ENCODE results near the gene TMEM167A.

TMEM167A gene

DNA sequence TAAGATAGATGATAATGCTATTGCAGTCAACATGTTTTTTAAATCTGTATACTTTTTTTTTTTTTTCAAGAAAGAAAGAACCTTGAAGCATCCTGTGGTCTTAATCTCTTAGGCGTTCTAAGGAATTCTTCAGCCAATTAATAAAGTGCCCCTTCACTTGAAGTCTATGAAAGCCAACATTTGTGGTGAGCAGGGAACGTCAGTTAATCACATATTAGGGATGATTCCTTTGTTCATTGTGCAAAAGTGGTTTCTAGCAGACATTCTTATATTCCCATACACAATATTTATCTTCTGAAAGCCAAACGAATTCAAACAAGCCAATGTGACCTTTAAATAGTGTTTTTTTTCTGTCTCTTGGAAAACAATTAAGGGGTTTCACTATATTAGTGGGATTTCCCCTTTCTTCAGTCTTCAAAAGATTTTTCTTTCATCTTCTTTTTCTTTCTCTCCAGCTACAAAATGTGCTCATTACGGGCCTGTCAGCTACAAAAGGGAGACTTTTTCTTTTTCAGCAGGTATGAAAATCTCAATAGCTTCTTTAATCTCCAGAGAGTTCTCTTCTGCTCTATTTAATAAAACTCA, 40.1 kb downstream of the TMEM167A start:
- no peak overlapping the region for H2BK5ac ChIP-seq (ENCODE audit: low read depth, low read length, poor library complexity, severe bottlenecking)
- H2BK15ac ChIP-seq (ENCODE audit: low read depth, poor library complexity, severe bottlenecking): no peak overlapping the region
- H3K79me1 ChIP-seq (replicated peaks; ENCODE audit: low read length, poor library complexity, severe bottlenecking): peaks cover 1% of the 10 kb centered on the region
- no peak overlapping the region for H3K23ac ChIP-seq (ENCODE audit: low read length in 2 of 2)
- no peak for DNase-seq
- H2BK120ac ChIP-seq (ENCODE audit: low read depth, low read length): no peak overlapping the region
- no peak overlapping the region for H3K4me2 ChIP-seq (ENCODE audit: low read length, poor library complexity, severe bottlenecking)
- no peak overlapping the region for H4K91ac ChIP-seq (ENCODE audit: low read length)
- no peak overlapping the region for H4K8ac ChIP-seq (ENCODE audit: low read length)
- no peak overlapping the region for H3K4ac ChIP-seq (ENCODE audit: low read depth in 1 of 2, low read length in 2 of 2)
- 91% methylated on average over 1 of the region's 4 CpGs for WGBS
- H2AK5ac ChIP-seq (ENCODE audit: low read length, severe bottlenecking): no peak overlapping the region
- no peak overlapping the region for H3K4me3 ChIP-seq (ENCODE audit: insufficient read depth in 1 of 2, low read depth in 1 of 2, low read length in 2 of 2)
- H3K9ac ChIP-seq (ENCODE audit: low read length): no peak overlapping the region
- H2BK12ac ChIP-seq (ENCODE audit: low read length in 2 of 2): no peak overlapping the region
- H3K27ac ChIP-seq (ENCODE audit: low read length, poor library complexity, severe bottlenecking): no peak overlapping the region
- H3K9me3 ChIP-seq (ENCODE audit: control insufficient read depth, low read length): no peaks in the 10 kb centered on the region
- H3K36me3 ChIP-seq (ENCODE audit: control insufficient read depth in 1 of 2, insufficient read depth in 2 of 2, low read depth in 1 of 2, low read length in 2 of 2): no peaks in the 10 kb centered on the region
- H3K27me3 ChIP-seq (ENCODE audit: control insufficient read depth in 1 of 2, insufficient read depth in 1 of 2, low read length in 2 of 2): no peaks in the 10 kb centered on the region
- no peak overlapping the region for H2AFZ ChIP-seq (ENCODE audit: low read depth, low read length)
- H3K18ac ChIP-seq (ENCODE audit: low read depth in 1 of 2, low read length in 2 of 2): no peak overlapping the region
- H3K4me1 ChIP-seq (ENCODE audit: control insufficient read depth, insufficient read depth, low read depth, low read length): no peaks in the 10 kb centered on the region
- no peak overlapping the region for H3K14ac ChIP-seq (ENCODE audit: low read length in 2 of 2)

DNA sequence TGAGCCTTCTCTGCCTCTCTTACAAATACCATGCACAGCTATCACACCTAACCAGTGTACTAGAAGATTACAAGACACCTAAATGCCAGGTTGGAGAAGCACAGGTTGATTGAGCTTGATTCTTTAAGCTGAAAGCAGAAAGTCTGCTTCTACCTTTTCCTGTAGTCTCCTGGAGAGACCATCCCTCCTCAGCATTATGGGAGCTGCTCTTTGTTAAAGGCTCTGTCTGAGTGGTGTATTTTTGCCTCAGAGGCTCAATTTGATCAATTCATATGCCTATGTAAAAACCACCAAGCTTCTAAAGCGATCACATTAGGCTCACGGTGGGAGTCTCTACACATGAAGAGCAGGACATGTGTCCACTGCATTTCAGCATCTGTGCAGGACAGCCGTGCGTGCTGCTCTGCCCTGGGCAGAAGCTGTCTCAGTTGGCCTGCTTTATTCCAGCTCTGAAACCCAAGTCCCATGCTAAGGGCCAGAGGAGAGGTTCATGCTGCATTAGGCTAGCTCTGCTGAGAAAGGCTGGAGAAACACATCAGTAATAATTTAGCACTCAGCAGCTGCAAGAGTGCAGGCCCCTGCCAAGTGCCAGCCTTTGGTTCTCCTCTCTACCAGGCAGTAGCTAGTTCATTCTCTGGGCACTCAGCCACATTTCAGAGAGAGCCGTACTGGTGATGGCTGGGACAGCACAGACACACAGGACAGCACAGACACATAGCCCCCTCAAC, 41.7 kb downstream of the TMEM167A start:
- H2BK5ac ChIP-seq (ENCODE audit: low read depth, low read length, poor library complexity, severe bottlenecking): no peak overlapping the region
- no peaks in the 10 kb centered on the region for H3K9me3 ChIP-seq (ENCODE audit: control insufficient read depth, low read length)
- no peak overlapping the region for H4K91ac ChIP-seq (ENCODE audit: low read length)
- H3K23ac ChIP-seq (ENCODE audit: low read length in 2 of 2): no peak overlapping the region
- no peak overlapping the region for H2AFZ ChIP-seq (ENCODE audit: low read depth, low read length)
- no peaks in the 10 kb centered on the region for H3K36me3 ChIP-seq (ENCODE audit: control insufficient read depth in 1 of 2, insufficient read depth in 2 of 2, low read depth in 1 of 2, low read length in 2 of 2)
- no peak overlapping the region for H2AK5ac ChIP-seq (ENCODE audit: low read length, severe bottlenecking)
- H3K4ac ChIP-seq (ENCODE audit: low read depth in 1 of 2, low read length in 2 of 2): no peak overlapping the region
- H3K14ac ChIP-seq (ENCODE audit: low read length in 2 of 2): no peak overlapping the region
- H2BK12ac ChIP-seq (ENCODE audit: low read length in 2 of 2): no peak overlapping the region
- no peak overlapping the region for H3K27ac ChIP-seq (ENCODE audit: low read length, poor library complexity, severe bottlenecking)
- H3K27me3 ChIP-seq (ENCODE audit: control insufficient read depth in 1 of 2, insufficient read depth in 1 of 2, low read length in 2 of 2): no peaks in the 10 kb centered on the region
- WGBS: 77% methylated on average over 5 of the region's 5 CpGs
- peaks cover 1% of the 10 kb centered on the region for H3K79me1 ChIP-seq (replicated peaks; ENCODE audit: low read length, poor library complexity, severe bottlenecking)
- H2BK15ac ChIP-seq (ENCODE audit: low read depth, poor library complexity, severe bottlenecking): no peak overlapping the region
- H3K18ac ChIP-seq (ENCODE audit: low read depth in 1 of 2, low read length in 2 of 2): no peak overlapping the region
- peak; percentile 18 for DNase-seq
- H2BK120ac ChIP-seq (ENCODE audit: low read depth, low read length): no peak overlapping the region
- no peak overlapping the region for H3K9ac ChIP-seq (ENCODE audit: low read length)
- H3K4me1 ChIP-seq (ENCODE audit: control insufficient read depth, insufficient read depth, low read depth, low read length): peaks cover 1% of the 10 kb centered on the region
- H3K4me2 ChIP-seq (ENCODE audit: low read length, poor library complexity, severe bottlenecking): no peak overlapping the region
- H4K8ac ChIP-seq (ENCODE audit: low read length): no peak overlapping the region
- H3K4me3 ChIP-seq (ENCODE audit: insufficient read depth in 1 of 2, low read depth in 1 of 2, low read length in 2 of 2): no peak overlapping the region

DNA sequence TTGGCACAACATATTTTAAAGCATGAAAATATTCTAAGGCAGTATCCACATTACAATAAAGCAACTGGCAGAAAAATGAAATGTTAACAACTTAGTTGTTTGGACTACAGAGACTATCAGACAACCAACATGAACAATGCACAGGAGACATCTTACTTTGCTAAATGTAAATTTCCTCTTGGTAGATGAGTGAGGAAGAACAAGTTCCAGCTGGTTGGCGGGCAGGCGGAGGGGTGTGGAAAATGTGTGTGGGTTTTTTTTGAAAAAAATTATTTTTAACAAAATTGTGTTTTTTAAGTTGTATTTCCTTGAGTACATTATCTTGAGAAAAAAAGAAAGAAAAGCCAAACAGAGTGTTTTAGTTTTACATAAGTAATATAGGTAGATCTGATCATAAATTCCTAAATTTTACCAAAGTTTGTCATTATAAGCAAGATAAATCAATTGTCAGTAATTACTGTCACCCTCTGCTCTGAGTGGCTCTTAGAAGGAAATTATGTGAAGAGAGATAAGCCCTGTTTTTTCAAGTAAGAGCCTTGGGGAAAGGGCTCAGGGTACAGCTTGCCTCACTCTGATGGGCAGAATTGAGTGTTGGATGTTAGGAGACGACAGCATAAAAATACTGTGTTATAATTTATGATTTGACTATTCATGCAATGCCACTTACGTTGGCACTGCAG, 42.5 kb downstream of the TMEM167A start:
- no peak overlapping the region for H4K8ac ChIP-seq (ENCODE audit: low read length)
- H3K27me3 ChIP-seq (ENCODE audit: control insufficient read depth in 1 of 2, insufficient read depth in 1 of 2, low read length in 2 of 2): no peaks in the 10 kb centered on the region
- no peaks in the 10 kb centered on the region for H3K36me3 ChIP-seq (ENCODE audit: control insufficient read depth in 1 of 2, insufficient read depth in 2 of 2, low read depth in 1 of 2, low read length in 2 of 2)
- H3K9me3 ChIP-seq (ENCODE audit: control insufficient read depth, low read length): no peaks in the 10 kb centered on the region
- no peak overlapping the region for H3K23ac ChIP-seq (ENCODE audit: low read length in 2 of 2)
- H3K4me2 ChIP-seq (ENCODE audit: low read length, poor library complexity, severe bottlenecking): no peak overlapping the region
- no peak overlapping the region for H2BK15ac ChIP-seq (ENCODE audit: low read depth, poor library complexity, severe bottlenecking)
- H3K14ac ChIP-seq (ENCODE audit: low read length in 2 of 2): no peak overlapping the region
- no peak overlapping the region for H3K18ac ChIP-seq (ENCODE audit: low read depth in 1 of 2, low read length in 2 of 2)
- no peak for DNase-seq
- no peak overlapping the region for H2AK5ac ChIP-seq (ENCODE audit: low read length, severe bottlenecking)
- no peak overlapping the region for H3K4ac ChIP-seq (ENCODE audit: low read depth in 1 of 2, low read length in 2 of 2)
- no peak overlapping the region for H3K27ac ChIP-seq (ENCODE audit: low read length, poor library complexity, severe bottlenecking)
- no peak overlapping the region for H4K91ac ChIP-seq (ENCODE audit: low read length)
- H3K4me3 ChIP-seq (ENCODE audit: insufficient read depth in 1 of 2, low read depth in 1 of 2, low read length in 2 of 2): no peak overlapping the region
- 95% methylated on average over 2 of the region's 4 CpGs for WGBS
- H3K9ac ChIP-seq (ENCODE audit: low read length): no peak overlapping the region
- H2AFZ ChIP-seq (ENCODE audit: low read depth, low read length): no peak overlapping the region
- H2BK5ac ChIP-seq (ENCODE audit: low read depth, low read length, poor library complexity, severe bottlenecking): no peak overlapping the region
- H2BK12ac ChIP-seq (ENCODE audit: low read length in 2 of 2): no peak overlapping the region
- peaks cover 1% of the 10 kb centered on the region for H3K79me1 ChIP-seq (replicated peaks; ENCODE audit: low read length, poor library complexity, severe bottlenecking)
- no peak overlapping the region for H2BK120ac ChIP-seq (ENCODE audit: low read depth, low read length)
- H3K4me1 ChIP-seq (ENCODE audit: control insufficient read depth, insufficient read depth, low read depth, low read length): peaks cover 4% of the 10 kb centered on the region

DNA sequence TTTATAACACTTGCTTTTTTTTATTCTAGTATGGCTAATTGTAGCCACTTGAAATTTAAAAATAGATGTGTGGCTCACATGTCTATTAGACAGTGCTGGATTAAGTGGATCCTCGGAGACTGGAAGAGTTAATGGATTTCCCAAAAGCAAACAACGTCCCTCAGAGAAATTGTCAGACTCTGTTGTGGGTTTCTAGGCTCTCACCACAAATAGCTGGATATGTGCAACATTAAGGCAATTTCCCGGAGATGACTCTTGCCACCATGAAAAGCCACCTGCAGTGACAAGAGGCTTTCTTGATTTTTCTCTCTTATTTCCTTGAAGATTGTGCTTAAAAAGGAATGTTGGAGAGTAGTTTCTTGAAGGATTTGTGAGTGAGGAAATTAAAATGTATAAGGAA, 43.2 kb downstream of the TMEM167A start:
- H4K91ac ChIP-seq (ENCODE audit: low read length): no peak overlapping the region
- no peak overlapping the region for H3K18ac ChIP-seq (ENCODE audit: low read depth in 1 of 2, low read length in 2 of 2)
- H3K27me3 ChIP-seq (ENCODE audit: control insufficient read depth in 1 of 2, insufficient read depth in 1 of 2, low read length in 2 of 2): no peaks in the 10 kb centered on the region
- peak; percentile 18 for DNase-seq
- no peak overlapping the region for H4K8ac ChIP-seq (ENCODE audit: low read length)
- no peak overlapping the region for H2BK15ac ChIP-seq (ENCODE audit: low read depth, poor library complexity, severe bottlenecking)
- no peak overlapping the region for H3K23ac ChIP-seq (ENCODE audit: low read length in 2 of 2)
- H3K4me2 ChIP-seq (ENCODE audit: low read length, poor library complexity, severe bottlenecking): no peak overlapping the region
- H3K9me3 ChIP-seq (ENCODE audit: control insufficient read depth, low read length): no peaks in the 10 kb centered on the region
- H2BK120ac ChIP-seq (ENCODE audit: low read depth, low read length): no peak overlapping the region
- H3K4me1 ChIP-seq (ENCODE audit: control insufficient read depth, insufficient read depth, low read depth, low read length): peaks cover 8% of the 10 kb centered on the region
- no peak overlapping the region for H3K4me3 ChIP-seq (ENCODE audit: insufficient read depth in 1 of 2, low read depth in 1 of 2, low read length in 2 of 2)
- H3K4ac ChIP-seq (ENCODE audit: low read depth in 1 of 2, low read length in 2 of 2): no peak overlapping the region
- H3K36me3 ChIP-seq (ENCODE audit: control insufficient read depth in 1 of 2, insufficient read depth in 2 of 2, low read depth in 1 of 2, low read length in 2 of 2): no peaks in the 10 kb centered on the region
- WGBS: 67% methylated on average over 3 of the region's 3 CpGs
- no peak overlapping the region for H3K14ac ChIP-seq (ENCODE audit: low read length in 2 of 2)
- H3K27ac ChIP-seq (ENCODE audit: low read length, poor library complexity, severe bottlenecking): no peak overlapping the region
- H3K79me1 ChIP-seq (replicated peaks; ENCODE audit: low read length, poor library complexity, severe bottlenecking): peaks cover 1% of the 10 kb centered on the region
- H2AK5ac ChIP-seq (ENCODE audit: low read length, severe bottlenecking): no peak overlapping the region
- no peak overlapping the region for H2AFZ ChIP-seq (ENCODE audit: low read depth, low read length)
- no peak overlapping the region for H3K9ac ChIP-seq (ENCODE audit: low read length)
- H2BK12ac ChIP-seq (ENCODE audit: low read length in 2 of 2): no peak overlapping the region
- no peak overlapping the region for H2BK5ac ChIP-seq (ENCODE audit: low read depth, low read length, poor library complexity, severe bottlenecking)

All from mesenchymal stem cell (in vitro differentiated cells and primary cell).